ENCODE measurements around the gene HUS1. TPM values are rescaled to one million over a fixed set of nuclear protein-coding genes. Genes with fewer than 3 reads are reported as not detected.
A peak's percentile ranks its signal among the peaks of the same experiment; 100 is the strongest.

HUS1 gene
- total and polyA plus RNA-seq, 2 of the 13 experiments (the other 11 are each of a cell fraction or from before 2014, with no cell fraction given): 14.8 to 16.9 TPM

DNA sequence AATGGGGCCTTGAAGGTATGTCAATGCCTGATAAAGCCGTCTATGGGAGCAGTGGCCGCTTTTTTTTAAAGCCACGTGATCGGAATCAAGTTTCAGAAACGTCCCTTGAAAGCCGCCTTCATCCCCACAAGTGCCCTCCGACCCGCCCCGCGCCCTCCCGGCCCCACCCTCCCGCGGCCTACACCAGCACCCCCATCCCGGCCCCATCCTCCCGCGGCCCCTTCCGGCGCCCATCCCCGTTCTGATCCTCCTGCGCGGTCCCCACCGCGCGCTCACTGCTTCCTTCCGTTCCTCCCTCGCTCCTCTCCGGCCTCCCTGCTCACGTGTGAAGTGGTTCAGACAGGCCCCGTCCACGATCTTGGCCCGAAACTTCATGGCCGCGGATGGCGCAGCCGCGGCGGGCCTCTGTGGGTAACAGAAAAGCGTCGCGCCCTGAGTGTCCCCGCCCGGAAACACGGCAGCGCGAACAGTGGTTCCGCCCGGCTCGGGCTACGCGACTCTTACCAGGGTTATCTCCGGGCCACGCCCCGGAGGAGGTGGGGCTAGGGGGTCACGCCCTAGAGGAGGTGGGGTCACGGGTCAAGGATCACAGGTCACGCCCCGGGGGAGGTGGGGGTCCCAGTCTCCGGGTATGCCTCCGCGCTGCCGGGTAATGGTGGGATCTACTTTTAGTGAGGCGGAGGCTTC is at the start of gene HUS1 (continued):
- TF ChIP-seq, protein P1, sequence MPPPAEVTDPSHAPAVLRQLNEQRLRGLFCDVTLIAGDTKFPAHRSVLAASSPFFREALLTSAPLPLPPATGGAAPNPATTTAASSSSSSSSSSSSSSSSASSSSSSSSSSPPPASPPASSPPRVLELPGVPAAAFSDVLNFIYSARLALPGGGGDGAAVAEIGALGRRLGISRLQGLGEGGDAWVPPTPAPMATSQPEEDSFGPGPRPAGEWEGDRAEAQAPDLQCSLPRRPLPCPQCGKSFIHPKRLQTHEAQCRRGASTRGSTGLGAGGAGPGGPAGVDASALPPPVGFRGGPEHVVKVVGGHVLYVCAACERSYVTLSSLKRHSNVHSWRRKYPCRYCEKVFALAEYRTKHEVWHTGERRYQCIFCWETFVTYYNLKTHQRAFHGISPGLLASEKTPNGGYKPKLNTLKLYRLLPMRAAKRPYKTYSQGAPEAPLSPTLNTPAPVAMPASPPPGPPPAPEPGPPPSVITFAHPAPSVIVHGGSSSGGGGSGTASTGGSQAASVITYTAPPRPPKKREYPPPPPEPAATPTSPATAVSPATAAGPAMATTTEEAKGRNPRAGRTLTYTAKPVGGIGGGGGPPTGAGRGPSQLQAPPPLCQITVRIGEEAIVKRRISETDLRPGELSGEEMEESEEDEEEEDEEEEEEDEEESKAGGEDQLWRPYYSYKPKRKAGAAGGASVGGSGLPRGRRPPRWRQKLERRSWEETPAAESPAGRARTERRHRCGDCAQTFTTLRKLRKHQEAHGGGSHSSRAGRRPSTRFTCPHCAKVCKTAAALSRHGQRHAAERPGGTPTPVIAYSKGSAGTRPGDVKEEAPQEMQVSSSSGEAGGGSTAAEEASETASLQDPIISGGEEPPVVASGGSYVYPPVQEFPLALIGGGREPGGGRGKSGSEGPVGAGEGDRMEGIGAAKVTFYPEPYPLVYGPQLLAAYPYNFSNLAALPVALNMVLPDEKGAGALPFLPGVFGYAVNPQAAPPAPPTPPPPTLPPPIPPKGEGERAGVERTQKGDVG (CRISPR knock-in tag; IDR thresholded peaks at IDR 0.05; ENCODE audit: borderline replicate concordance): no peak
- no peak for TF ChIP-seq ZFP36L1 (CRISPR knock-in tag; IDR thresholded peaks at IDR 0.05)
- no peak for TF ChIP-seq ZNF10 (CRISPR knock-in tag; IDR thresholded peaks at IDR 0.05; ENCODE audit: borderline replicate concordance, low read depth)
- TF ChIP-seq ZMYM4 (CRISPR knock-in tag; IDR thresholded peaks at IDR 0.05): peak; percentile 97
- TF ChIP-seq ZNF224 (CRISPR knock-in tag; IDR thresholded peaks at IDR 0.05): no peak
- TF ChIP-seq RBFOX2 (IDR thresholded peaks at IDR 0.05; ENCODE audit: low read depth, low read length): peak; percentile 96
- no peak for TF ChIP-seq ZNF44 (CRISPR knock-in tag; IDR thresholded peaks at IDR 0.05)
- TF ChIP-seq, protein P2, sequence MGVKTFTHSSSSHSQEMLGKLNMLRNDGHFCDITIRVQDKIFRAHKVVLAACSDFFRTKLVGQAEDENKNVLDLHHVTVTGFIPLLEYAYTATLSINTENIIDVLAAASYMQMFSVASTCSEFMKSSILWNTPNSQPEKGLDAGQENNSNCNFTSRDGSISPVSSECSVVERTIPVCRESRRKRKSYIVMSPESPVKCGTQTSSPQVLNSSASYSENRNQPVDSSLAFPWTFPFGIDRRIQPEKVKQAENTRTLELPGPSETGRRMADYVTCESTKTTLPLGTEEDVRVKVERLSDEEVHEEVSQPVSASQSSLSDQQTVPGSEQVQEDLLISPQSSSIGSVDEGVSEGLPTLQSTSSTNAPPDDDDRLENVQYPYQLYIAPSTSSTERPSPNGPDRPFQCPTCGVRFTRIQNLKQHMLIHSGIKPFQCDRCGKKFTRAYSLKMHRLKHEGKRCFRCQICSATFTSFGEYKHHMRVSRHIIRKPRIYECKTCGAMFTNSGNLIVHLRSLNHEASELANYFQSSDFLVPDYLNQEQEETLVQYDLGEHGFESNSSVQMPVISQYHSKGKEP (CRISPR knock-in tag; IDR thresholded peaks at IDR 0.05): peak; percentile 92; the same call in 1 of the 2 replicates
- no peak for TF ChIP-seq ARNT (IDR thresholded peaks at IDR 0.05)
- TF ChIP-seq MED1 (CRISPR knock-in tag; IDR thresholded peaks at IDR 0.05): peak; percentile 81
- TF ChIP-seq, protein P3, sequence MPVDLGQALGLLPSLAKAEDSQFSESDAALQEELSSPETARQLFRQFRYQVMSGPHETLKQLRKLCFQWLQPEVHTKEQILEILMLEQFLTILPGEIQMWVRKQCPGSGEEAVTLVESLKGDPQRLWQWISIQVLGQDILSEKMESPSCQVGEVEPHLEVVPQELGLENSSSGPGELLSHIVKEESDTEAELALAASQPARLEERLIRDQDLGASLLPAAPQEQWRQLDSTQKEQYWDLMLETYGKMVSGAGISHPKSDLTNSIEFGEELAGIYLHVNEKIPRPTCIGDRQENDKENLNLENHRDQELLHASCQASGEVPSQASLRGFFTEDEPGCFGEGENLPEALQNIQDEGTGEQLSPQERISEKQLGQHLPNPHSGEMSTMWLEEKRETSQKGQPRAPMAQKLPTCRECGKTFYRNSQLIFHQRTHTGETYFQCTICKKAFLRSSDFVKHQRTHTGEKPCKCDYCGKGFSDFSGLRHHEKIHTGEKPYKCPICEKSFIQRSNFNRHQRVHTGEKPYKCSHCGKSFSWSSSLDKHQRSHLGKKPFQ (CRISPR knock-in tag; IDR thresholded peaks at IDR 0.05; ENCODE audit: insufficient replicate concordance): peak; percentile 51
- TF ChIP-seq GATA4 (IDR thresholded peaks at IDR 0.05; ENCODE audit: borderline replicate concordance, low read depth): peak; percentile 54; the same call in 1 of the 2 replicates
- TF ChIP-seq NR1H2 (CRISPR knock-in tag; IDR thresholded peaks at IDR 0.05; ENCODE audit: borderline replicate concordance, low read depth): no peak
- TF ChIP-seq ZNF431 (CRISPR knock-in tag; IDR thresholded peaks at IDR 0.05; ENCODE audit: borderline replicate concordance, low read depth): peak; percentile 87; the same call in 1 of the 2 replicates
- TF ChIP-seq TEAD2 (CRISPR knock-in tag; IDR thresholded peaks at IDR 0.05): no peak
- 0 out of 2 replicates have a peak, but pooled peaks have one; percentile 49 for TF ChIP-seq IRX3 (CRISPR knock-in tag; IDR thresholded peaks at IDR 0.05; ENCODE audit: borderline replicate concordance, low read depth)
- TF ChIP-seq ELF4 (CRISPR knock-in tag; IDR thresholded peaks at IDR 0.05; ENCODE audit: borderline replicate concordance): no peak
- TF ChIP-seq FOXA3 (CRISPR knock-in tag; IDR thresholded peaks at IDR 0.05): peak; percentile 55; the same call in 1 of the 2 replicates
- no peak for TF ChIP-seq PHB2 (IDR thresholded peaks at IDR 0.05; ENCODE audit: partially characterized antibody)
- TF ChIP-seq ZNF546 (CRISPR knock-in tag; conservative IDR thresholded peaks at IDR 0.05): no peak; the same call in 1 of the 2 replicates
